ENCODE results near the gene NAA60. TPM values are rescaled to one million over a fixed set of nuclear protein-coding genes. Genes with fewer than 3 reads are reported as not detected.

The NAA60 gene
- total and polyA plus RNA-seq, 2 experiments from 2014 or later = 32.4 to 36.5 TPM

DNA sequence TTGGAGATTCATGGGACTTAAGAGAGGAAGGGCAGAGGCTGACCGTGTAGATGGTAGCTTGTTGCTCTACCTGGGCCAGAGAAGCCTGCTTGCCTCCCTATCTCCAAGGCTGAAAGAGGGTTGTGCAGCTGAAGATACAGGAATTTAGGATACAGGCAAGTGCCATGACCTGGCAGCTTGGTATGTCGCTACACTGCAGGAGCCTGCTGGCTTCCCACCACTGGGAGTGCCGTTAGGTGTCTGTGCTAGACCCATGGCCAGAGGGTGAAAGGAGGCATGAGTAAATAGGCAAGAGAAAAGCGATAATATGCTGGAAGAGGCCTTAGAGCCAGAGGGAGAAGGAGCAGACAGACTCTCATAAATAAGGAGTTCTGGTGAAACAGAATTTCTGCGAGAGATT is 10.6 kb downstream of the NAA60 start (continued):
- TF ChIP-seq, protein P1, sequence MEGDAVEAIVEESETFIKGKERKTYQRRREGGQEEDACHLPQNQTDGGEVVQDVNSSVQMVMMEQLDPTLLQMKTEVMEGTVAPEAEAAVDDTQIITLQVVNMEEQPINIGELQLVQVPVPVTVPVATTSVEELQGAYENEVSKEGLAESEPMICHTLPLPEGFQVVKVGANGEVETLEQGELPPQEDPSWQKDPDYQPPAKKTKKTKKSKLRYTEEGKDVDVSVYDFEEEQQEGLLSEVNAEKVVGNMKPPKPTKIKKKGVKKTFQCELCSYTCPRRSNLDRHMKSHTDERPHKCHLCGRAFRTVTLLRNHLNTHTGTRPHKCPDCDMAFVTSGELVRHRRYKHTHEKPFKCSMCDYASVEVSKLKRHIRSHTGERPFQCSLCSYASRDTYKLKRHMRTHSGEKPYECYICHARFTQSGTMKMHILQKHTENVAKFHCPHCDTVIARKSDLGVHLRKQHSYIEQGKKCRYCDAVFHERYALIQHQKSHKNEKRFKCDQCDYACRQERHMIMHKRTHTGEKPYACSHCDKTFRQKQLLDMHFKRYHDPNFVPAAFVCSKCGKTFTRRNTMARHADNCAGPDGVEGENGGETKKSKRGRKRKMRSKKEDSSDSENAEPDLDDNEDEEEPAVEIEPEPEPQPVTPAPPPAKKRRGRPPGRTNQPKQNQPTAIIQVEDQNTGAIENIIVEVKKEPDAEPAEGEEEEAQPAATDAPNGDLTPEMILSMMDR (conservative IDR thresholded peaks at IDR 0.05; ENCODE audit: low read depth in 2 of 2) = no peak
- TF ChIP-seq, protein P2, sequence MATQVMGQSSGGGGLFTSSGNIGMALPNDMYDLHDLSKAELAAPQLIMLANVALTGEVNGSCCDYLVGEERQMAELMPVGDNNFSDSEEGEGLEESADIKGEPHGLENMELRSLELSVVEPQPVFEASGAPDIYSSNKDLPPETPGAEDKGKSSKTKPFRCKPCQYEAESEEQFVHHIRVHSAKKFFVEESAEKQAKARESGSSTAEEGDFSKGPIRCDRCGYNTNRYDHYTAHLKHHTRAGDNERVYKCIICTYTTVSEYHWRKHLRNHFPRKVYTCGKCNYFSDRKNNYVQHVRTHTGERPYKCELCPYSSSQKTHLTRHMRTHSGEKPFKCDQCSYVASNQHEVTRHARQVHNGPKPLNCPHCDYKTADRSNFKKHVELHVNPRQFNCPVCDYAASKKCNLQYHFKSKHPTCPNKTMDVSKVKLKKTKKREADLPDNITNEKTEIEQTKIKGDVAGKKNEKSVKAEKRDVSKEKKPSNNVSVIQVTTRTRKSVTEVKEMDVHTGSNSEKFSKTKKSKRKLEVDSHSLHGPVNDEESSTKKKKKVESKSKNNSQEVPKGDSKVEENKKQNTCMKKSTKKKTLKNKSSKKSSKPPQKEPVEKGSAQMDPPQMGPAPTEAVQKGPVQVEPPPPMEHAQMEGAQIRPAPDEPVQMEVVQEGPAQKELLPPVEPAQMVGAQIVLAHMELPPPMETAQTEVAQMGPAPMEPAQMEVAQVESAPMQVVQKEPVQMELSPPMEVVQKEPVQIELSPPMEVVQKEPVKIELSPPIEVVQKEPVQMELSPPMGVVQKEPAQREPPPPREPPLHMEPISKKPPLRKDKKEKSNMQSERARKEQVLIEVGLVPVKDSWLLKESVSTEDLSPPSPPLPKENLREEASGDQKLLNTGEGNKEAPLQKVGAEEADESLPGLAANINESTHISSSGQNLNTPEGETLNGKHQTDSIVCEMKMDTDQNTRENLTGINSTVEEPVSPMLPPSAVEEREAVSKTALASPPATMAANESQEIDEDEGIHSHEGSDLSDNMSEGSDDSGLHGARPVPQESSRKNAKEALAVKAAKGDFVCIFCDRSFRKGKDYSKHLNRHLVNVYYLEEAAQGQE (IDR thresholded peaks at IDR 0.05; ENCODE audit: unreplicated experiment) = no peak
- no peak for TF ChIP-seq STAT1 (IDR thresholded peaks at IDR 0.05; ENCODE audit: unreplicated experiment)
- TF ChIP-seq JUNB (IDR thresholded peaks at IDR 0.05; ENCODE audit: unreplicated experiment) = no peak
- TF ChIP-seq NANOG (IDR thresholded peaks at IDR 0.05; ENCODE audit: borderline replicate concordance) = no peak
- no peak for TF ChIP-seq CREB1 (CRISPR knock-in tag; IDR thresholded peaks at IDR 0.05; ENCODE audit: low read depth)
- TF ChIP-seq POLR2AphosphoS5 (IDR thresholded peaks at IDR 0.05; ENCODE audit: low read depth) = no peak
- TF ChIP-seq ZNF331 (CRISPR knock-in tag; IDR thresholded peaks at IDR 0.05; ENCODE audit: low read depth) = no peak
- no peak for TF ChIP-seq EZH2phosphoT487 (IDR thresholded peaks at IDR 0.05; ENCODE audit: unreplicated experiment)
- no peak for TF ChIP-seq ZNF114 (CRISPR knock-in tag; IDR thresholded peaks at IDR 0.05)

DNA sequence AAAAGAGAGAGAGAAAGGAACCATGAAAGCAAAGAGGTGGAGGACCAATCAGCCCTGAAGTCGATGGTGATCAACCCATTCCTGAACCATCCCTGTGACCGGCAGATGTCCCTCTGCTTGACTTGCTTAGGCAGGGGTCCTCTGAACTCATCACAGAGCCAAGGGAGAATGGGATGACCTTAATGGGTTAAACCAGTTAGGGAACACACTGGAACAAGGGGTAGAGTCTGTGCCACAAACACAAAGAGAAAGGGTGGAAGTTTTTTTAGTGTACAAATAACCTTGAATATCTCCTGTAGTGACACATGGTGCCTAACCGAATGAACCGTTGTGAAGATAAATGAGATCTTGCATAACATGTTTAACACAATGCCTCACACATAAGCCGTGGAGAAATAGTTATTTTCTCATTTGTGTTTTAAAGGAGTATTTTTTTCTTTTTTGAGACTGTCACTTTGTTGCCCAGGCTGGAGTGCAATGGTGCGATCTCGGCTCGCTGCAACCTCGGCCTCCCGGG is 11.2 kb downstream of the NAA60 start:
- peaks cover 11% of the 10 kb centered on the region for H3F3A ChIP-seq (replicated peaks; ENCODE audit: low read depth)
- no peak overlapping the region for H3K4me3 Mint-ChIP-seq
- peaks cover 13% of the 10 kb centered on the region for H3K4me1 ChIP-seq (ENCODE audit: insufficient read depth)
- H3K4me1 Mint-ChIP-seq = peaks cover 11% of the 10 kb centered on the region
- H3K4me2 ChIP-seq = no peak overlapping the region
- H3K36me3 ChIP-seq (ENCODE audit: insufficient read depth) = no peaks in the 10 kb centered on the region
- H3K27me3 Mint-ChIP-seq (ENCODE audit: insufficient read depth, low read depth, poor library complexity) = peaks cover 14% of the 10 kb centered on the region
- H3K9me2 ChIP-seq (ENCODE audit: insufficient read depth) = no peaks in the 10 kb centered on the region
- ATAC-seq (no peak), DNase-seq (ENCODE audit: low spot score) (no peak)
- peaks cover 2% of the 10 kb centered on the region; the same call in 2 of the 3 replicates for H3K9me3 Mint-ChIP-seq
- no peaks in the 10 kb centered on the region for H3K27me3 ChIP-seq (ENCODE audit: insufficient read depth)
- no peak overlapping the region for H3K27ac Mint-ChIP-seq
- H3K4me3 ChIP-seq = no peak overlapping the region
- peaks cover 14% of the 10 kb centered on the region for H3K36me3 Mint-ChIP-seq (ENCODE audit: low read depth)
- H3K79me2 ChIP-seq (replicated peaks; ENCODE audit: insufficient read depth) = peaks cover 12% of the 10 kb centered on the region
- peaks cover 7% of the 10 kb centered on the region; the same call in 1 of the 2 replicates for H4K20me1 ChIP-seq (replicated peaks; ENCODE audit: insufficient read depth)
- H3K27ac ChIP-seq (ENCODE audit: low read depth) = no peak overlapping the region
- no peak overlapping the region for H2AFZ ChIP-seq
- no peak for TF ChIP-seq STAT1 (IDR thresholded peaks at IDR 0.05; ENCODE audit: unreplicated experiment)
- TF ChIP-seq CREB1 (CRISPR knock-in tag; IDR thresholded peaks at IDR 0.05; ENCODE audit: low read depth) = no peak
- no peak for TF ChIP-seq EZH2phosphoT487 (IDR thresholded peaks at IDR 0.05; ENCODE audit: unreplicated experiment)
- TF ChIP-seq, protein P3, sequence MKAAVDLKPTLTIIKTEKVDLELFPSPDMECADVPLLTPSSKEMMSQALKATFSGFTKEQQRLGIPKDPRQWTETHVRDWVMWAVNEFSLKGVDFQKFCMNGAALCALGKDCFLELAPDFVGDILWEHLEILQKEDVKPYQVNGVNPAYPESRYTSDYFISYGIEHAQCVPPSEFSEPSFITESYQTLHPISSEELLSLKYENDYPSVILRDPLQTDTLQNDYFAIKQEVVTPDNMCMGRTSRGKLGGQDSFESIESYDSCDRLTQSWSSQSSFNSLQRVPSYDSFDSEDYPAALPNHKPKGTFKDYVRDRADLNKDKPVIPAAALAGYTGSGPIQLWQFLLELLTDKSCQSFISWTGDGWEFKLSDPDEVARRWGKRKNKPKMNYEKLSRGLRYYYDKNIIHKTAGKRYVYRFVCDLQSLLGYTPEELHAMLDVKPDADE (IDR thresholded peaks at IDR 0.05) = no peak
- TF ChIP-seq JUNB (IDR thresholded peaks at IDR 0.05; ENCODE audit: unreplicated experiment) = no peak
- no peak for TF ChIP-seq EZH2 (IDR thresholded peaks at IDR 0.05; ENCODE audit: low read depth, unreplicated experiment)
- no peak for TF ChIP-seq ZNF331 (CRISPR knock-in tag; IDR thresholded peaks at IDR 0.05; ENCODE audit: low read depth)
- TF ChIP-seq, protein P1 (conservative IDR thresholded peaks at IDR 0.05; ENCODE audit: low read depth in 2 of 2) = no peak
- no peak for TF ChIP-seq NANOG (IDR thresholded peaks at IDR 0.05; ENCODE audit: borderline replicate concordance)
- no peak for TF ChIP-seq POLR2AphosphoS5 (IDR thresholded peaks at IDR 0.05; ENCODE audit: low read depth)

All from GM23338 (cell line).